ENCODE data around the gene TMEM51.

DNA sequence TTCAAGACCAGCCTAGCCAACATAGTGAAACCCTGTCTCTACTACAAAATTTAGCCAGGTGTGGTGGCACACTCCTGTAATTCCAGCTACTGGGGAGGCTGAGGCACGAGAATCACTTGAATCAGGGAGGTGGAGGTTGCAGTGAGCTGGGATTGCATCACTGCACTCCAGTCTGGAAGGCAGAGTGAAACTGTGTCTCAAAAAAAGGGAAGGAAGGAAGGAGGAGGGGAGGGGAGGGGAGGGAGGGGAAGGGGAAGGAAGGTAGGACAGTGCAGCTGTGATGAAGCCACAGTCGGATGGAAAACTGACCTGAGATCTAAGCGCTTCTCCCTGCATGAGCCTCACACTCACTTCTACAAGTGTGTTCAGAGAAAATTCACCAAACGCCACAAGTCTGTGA is 71.4 kb downstream of the TMEM51 start:
- no peak for TF ChIP-seq CTCF (IDR thresholded peaks at IDR 0.05)
- no peak for TF ChIP-seq POLR2A (IDR thresholded peaks at IDR 0.05)
